Measurements from ENCODE around the gene EFHD1.
A peak's percentile ranks its signal among the peaks of the same experiment; 100 is the strongest.
"Not testable (repeated sequence)": the region's sequence is repeated elsewhere in the genome, so short reads cannot be mapped to it uniquely, and the experiment has no call there.

The EFHD1 gene

GRCh38 chr2:232621186-232621585, 12.2 kb upstream of the EFHD1 start:
- no peak for DNase-seq

DNA sequence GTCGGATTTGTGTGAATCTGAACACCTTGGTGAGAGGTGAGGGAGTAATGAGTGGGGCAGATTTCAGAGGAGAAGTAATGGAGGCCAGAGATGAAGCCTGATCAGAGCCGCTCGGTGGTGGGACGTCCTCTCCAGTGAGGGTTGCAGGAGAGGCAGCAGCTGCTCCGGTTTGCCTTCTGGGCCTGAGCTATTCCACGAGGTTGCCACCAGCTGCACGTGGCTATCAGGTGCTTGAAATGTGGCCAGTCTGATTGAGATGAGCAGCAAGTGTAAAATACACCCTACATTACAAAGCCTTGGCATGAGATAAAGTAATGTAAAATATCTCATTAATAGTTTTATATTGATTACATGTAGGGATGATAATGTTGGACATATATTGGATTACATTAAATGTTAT, 10.8 kb upstream of the EFHD1 start:
- no peak for DNase-seq

GRCh38 chr2:232623768-232624765, 9.3 kb upstream of the EFHD1 start:
- DNase-seq, result peak in 1 of 2 experiments; percentile 26

- DNase-seq, result no peak
Observed at GRCh38 chr2:232626584-232626983, 6.8 kb upstream of the EFHD1 start.

DNA sequence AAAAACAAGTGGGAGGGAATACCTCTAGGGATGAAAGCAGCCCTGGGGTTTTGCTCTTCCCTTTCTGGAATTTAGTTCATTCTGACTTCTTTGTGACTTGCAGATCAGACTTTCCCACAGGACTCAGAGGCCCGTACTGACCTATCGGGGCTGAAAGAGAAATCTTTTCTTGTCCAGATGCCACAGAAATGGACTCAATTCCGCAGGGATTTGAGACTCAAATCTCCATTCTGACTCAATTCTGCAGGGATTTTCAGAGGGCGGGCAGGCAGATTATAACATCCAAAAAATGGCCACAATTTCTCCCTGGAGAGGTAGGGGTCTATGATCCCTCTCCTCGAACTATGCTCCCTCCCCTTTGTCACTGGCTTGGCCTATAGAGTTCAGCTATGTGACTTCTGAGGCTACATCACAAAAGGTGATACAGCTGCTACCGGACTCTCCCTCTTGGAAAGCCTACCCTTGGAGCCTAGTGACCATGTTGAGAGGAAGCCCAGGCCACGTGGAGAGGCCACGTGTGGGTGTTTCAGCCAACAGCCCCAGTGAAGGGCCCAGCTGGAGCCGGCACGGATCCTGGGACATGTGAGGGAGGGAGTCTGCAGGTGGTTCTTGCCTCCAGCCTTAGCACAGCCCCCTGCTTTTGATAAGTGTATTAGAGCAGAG, 4.8 kb upstream of the EFHD1 start:
- no peak for DNase-seq

- DNase-seq, result no peak
Observed at GRCh38 chr2:232629129-232629475, 4.3 kb upstream of the EFHD1 start.

DNA sequence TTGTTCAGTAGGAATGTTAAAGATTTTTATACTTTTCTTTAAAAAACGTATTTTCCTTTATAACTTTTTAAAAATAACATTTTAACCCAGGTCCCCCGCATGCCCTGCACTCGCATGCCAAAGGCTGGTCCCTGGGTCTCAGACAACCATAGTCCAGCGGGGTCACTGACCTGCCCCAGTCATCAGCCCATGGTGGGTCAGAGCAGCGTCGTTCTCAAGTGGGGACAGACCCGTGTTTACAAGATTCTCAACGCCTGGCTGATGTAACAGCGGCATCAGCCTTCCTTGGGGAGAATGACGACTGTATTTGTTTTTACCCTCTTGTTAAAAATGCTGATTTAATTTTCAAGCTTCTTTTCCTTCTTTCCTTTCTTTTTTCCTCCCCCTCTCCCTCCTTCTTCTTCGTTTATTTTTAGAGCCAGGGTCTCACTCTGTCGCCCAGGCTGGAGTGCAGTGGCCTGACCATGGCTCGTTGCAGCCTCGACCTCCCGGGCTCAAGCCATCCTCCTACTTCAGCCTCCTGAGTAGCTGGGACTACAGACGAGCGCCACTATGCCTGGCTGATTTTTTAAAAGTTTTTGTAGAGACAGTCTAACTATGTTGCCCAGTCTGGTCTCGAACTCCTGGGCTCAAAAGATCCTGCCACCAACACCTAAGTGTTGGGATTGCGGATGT, 1.0 kb upstream of the EFHD1 start:
- no peak for DNase-seq

GRCh38 chr2:232632904-232633412, 446 bp upstream of the EFHD1 start:
- no peak for DNase-seq

DNA sequence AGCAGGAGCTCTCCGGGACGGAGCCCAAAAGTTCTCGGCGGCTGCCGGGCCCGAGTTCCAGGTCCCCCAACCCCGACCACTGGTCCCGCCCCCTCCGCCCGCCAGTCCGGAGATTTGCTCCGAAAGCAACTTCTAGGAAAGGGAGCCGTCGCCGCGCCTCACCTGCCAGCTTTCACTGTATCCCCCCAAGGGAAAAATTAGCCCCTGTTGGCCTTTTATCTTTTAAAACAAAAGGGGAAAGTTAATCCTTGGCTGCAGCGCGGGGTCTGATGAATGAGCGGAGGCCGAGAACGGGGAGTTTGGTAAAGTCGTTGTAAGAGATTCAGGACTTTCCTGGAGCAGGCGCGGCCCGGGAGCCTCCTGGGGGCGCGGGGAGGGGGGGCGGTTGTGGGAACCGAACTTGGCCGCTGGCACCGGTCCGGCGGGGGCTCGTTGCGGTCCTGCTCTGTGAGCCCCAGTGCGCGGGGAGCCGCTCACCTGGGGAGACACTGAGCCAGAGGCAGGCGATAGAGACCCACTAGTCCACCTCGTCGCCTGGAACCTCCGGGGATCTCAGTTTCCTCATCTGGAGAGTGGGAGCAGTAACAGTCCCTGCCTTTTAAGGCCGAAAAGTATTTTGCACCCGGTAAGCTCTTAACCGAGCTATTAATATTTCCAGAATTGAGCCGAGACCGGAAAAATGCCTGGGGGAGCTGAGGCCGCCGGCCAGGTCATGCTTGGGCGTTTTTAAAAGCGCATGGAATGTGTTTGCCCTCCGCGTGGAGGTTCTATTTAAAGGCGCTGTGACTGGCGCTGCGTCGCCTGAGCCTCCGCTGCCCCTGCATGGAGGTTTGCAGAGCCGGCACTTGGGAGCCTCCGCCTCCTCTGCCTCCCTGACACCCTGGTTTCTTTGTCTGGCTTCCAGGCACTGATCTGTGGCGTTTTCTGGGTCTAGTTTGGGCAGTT, 1.1 kb downstream of the EFHD1 start:
- DNase-seq, result no peak

DNA sequence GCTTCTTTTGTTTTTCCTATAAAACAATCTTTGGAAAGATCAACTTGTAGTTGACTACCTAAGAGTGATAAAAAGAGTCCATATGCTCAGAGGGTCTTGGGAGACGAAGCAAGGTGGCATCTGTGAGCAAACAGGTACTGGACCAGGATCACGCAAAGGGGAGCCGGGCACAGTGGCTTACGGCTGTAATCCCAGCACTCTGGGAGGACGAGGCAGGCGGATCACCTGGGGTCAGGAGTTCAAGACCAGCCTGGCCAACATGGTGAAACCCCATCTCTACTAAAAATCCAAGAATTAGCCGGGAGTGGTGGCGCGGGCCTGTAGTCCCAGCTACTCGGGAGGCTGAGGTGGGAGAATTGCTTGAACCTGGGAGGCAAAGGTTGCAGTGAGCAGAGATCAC, 2.0 kb downstream of the EFHD1 start:
- not testable (repeated sequence) for DNase-seq

- DNase-seq, result no peak
Observed at GRCh38 chr2:232635820-232636219, 2.4 kb downstream of the EFHD1 start.

DNA sequence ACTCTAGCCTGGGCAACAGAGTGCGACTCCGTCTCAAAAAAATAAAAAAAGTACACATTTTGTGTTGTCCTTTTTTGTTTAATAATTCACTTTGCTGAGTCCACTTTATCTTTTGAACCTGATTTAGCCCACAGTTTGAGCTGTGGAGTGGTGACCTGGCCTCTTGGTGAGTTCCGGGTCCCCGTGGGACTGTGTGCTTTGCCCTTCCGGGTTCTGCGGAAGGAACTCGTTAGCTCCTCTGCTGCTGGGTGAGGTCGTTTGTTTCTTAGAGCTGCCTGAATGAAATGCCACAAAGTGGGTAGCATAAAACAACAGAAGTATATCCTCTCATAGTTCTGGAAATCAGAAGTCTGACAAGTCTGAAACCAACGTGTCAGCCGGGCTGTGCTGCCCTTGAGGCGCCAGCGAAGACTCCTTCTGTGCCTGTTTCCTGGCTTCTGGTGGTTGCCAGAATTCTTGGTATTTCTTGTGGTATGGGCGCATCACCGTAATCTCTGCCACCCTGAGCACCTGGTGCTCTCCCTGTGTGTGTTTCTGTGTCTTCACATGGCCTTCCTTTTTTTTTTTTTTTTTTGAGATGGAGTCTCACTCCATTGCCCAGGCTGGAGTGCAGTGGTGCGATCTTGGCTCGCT, 3.5 kb downstream of the EFHD1 start:
- no peak for DNase-seq

DNA sequence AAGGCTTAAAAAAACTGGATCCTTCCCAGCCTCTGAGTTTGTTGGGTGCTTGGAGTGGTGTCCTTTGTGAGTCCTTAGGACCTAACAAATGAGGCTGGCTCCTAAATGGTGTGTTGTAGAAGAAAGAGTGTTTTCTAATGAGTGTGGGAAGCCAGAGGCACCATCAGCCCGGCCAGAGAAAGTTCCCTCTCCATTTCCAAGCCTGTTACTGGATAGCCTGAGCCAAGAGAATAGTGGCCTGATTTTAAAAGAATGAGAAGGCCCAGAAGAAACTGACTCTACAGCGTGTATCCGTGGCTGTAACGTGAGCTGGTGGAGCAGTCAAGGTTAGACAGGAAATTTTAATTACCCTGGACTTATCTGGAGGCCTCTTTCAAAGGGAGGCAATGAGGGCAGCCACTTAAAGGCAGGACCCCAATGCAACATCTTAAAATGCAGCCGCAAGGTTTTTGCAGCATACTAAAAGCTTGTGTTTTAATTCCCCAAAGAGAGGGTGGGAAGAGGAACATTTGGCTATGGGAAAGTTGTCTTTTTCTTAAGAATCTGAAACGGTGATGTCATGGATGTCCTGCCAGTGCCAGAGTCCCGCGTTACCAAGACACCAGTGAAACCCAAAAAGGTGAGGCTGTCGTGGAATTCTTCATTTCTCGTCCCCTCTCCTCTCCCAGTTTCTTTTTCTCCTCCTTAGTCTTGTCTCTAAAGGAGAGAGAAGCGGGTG, 4.6 kb downstream of the EFHD1 start:
- no peak for DNase-seq

DNA sequence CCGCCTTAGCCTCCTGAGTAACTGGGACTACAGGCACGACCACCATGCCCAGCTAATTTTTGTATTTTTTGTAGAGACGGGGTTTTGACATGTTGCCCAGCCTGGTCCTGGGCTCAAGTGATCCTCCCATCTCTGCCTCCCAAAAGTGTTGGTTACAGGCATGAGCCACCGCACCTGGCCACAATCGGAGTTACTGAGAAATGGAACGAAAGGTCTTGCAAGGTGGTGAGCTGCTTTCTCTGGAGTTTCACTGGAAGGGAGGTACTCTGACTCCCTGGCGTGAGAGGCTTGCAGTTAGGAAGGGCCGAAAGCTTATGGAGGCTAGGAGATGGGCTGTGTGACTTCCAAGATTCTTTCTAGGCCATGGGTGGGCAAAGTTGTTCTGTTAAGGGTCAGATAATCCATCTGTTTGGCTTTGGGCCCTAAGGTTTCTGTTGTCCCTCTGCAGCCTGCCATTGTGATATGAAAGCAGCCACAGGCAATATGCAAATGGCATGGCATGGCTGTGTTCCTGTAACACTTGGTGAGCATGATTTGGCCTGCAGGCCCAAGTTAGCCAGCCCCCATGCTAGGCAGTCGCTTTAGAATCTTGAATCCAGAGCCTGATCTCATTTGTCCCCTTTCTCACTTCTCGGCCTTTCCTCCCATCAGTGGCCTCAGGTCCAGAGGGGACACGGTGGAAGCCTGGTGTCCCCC, 7.9 kb downstream of the EFHD1 start:
- DNase-seq, result no peak

DNA sequence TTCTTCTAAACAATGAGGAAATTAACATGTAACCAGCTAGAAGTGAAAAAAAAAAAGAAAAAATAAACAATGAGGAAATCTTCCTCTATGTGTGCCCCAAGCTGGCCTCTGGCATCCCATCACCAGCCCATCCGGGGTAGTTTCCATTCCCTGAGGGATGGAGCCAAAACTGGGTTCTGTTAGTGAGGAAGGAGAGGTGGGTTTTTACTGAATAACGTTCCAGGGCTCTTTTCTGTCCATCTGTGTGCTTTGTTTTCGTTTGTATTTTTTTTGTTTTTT, 9.7 kb downstream of the EFHD1 start:
- DNase-seq, result no peak

DNA sequence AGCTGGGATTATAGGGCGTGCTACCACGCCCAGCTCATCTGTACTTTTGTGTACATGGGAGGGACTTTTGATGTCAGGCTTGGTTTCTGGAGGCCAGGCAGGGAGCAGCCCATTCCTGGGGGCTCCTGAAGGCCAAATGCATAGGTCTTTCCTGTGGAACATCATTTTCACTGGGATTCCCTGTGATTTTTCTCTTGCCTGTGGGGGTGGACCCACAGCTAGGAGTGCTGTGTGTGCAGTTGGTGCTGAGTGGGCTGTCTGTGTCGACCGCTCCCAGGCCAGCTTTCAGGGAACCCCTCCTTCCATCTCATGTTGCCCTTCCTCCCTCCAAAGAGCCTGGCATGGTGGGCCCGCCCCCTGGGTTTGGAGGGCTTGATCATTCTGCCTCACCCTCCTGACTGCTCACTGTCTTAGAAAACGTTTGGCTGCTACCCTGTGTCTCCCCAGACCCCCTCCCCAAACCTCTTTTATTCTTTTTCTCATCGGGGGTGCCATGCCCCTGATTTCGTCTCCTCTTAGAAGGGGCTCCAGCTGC, 10.5 kb downstream of the EFHD1 start:
- no peak for DNase-seq

GRCh38 chr2:232645061-232645460, 11.7 kb downstream of the EFHD1 start:
- DNase-seq, result no peak

- DNase-seq, result no peak
Observed at GRCh38 chr2:232646726-232647125, 13.3 kb downstream of the EFHD1 start.

DNA sequence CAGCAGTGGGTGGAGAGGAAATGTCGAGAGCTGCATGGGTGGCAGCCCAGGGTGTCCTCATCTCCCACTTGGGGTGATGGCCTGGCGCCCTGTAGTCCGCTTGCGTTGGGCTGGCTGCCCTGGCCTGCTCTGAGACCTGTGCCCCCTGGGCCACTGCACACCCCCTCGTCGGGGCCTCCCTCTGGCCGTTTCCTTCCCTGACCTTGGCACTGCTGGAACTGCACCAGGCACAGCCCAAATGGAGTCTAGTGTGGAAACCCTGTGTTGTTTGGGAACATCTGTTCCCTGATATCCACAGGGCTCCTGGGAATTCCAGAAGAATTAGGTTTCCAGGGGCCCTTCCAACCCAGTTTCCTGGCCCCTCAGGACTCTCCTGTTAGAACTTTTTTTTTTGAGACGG, 13.9 kb downstream of the EFHD1 start:
- no peak for DNase-seq

GRCh38 chr2:232649033-232649432, 15.6 kb downstream of the EFHD1 start:
- DNase-seq, result no peak

GRCh38 chr2:232652505-232652851, 19.1 kb downstream of the EFHD1 start:
- no peak for DNase-seq

Data from NCI-H446 (cell line).